Mammary epithelial cell (primary cell): ENCODE results near the gene MRPS22.

ENCODE experiments used
- CTCF ChIP-seq, 2 donors: IDR thresholded peaks in 1 of 2; conservative IDR thresholded peaks in 1 of 2; 2 replicates each; pipeline ENCODE4 v1.5.1; 2011 to 2012; ENCODE audit warnings: inconsistent platforms in 2 of 2, low read length in 2 of 2, mild to moderate bottlenecking in 2 of 2, control low read depth in 1 of 2, low read depth in 1 of 2; ENCODE audit not compliant: insufficient read depth in 1 of 2; ENCODE audit errors: extremely low read depth in 1 of 2
- EZH2 ChIP-seq: IDR thresholded peaks from 2 replicates; pipeline ENCODE4 v1.6.1; 2012; ENCODE audit warnings: low read length, inconsistent platforms, borderline replicate concordance

- TF ChIP-seq EZH2 (no peak), CTCF (conservative IDR thresholded peaks at IDR 0.05 in 1 of 2, IDR thresholded peaks at IDR 0.05 in 1 of 2; ENCODE audit: extremely low read depth in 1 of 2, insufficient read depth in 1 of 2, low read depth in 1 of 2, low read length in 2 of 2) (no peak)
These were observed 19.4 kb upstream of the MRPS22 start for GRCh38 chr3:139324456-139324855.
